Sigmoid colon (tissue), 7 donors: Measurements from ENCODE around the gene BRSK2. TPM values are rescaled to one million over a fixed set of nuclear protein-coding genes. Genes with fewer than 3 reads are reported as not detected.

ENCODE experiments used
- DNase-seq: peaks from one replicate; pipeline ENCODE4 v3.0.0-alpha.2; 2019
- H3K27ac ChIP-seq, 4 donors: fragments of 200-600 bp; sonication (generic); one replicate each; pipeline ENCODE4 v1.5.1; 2016 to 2019; ENCODE audit warnings: mild to moderate bottlenecking in 1 of 4
- H3K27me3 ChIP-seq, 3 donors: fragments of 200-600 bp; sonication (generic); one replicate each; pipeline ENCODE4 v1.5.1; 2019; ENCODE audit warnings: mild to moderate bottlenecking in 1 of 3
- H3K36me3 ChIP-seq, 4 donors: fragments of 200-600 bp; sonication (generic); one replicate each; pipeline ENCODE4 v1.5.1; 2016 to 2019
- H3K4me1 ChIP-seq, 4 donors: fragments of 200-600 bp; sonication (generic); one replicate each; pipeline ENCODE4 v1.5.1; 2017 to 2019
- H3K4me3 ChIP-seq, 4 donors: fragments of 200-600 bp; sonication (generic); one replicate each; pipeline ENCODE4 v1.5.1; 2017 to 2019; ENCODE audit warnings: mild to moderate bottlenecking in 2 of 4, moderate library complexity in 1 of 4
- H3K9me3 ChIP-seq, 4 donors: fragments of 200-600 bp in 3 of 4; sonication (generic) in 3 of 4; one replicate each; pipeline versions ENCODE4 v1.5.1 to v1.6.1; 2013 to 2019
- EP300 ChIP-seq, 4 donors: sonication (generic); formaldehyde crosslinking; IDR thresholded peaks; one replicate each; pipeline ENCODE4 v1.6.1; 2017; ENCODE audit warnings: antibody characterized with exemption in 4 of 4
- POLR2A ChIP-seq, 2 donors: fragments of 450-650 bp; IDR thresholded peaks; one replicate each; pipeline ENCODE4 v1.6.1; 2016; ENCODE audit warnings: antibody characterized with exemption in 2 of 2, mild to moderate bottlenecking in 2 of 2, moderate library complexity in 2 of 2
- POLR2AphosphoS5 ChIP-seq, 4 donors: sonication (generic); formaldehyde crosslinking; IDR thresholded peaks; one replicate each; pipeline ENCODE4 v1.6.1; 2017; ENCODE audit warnings: antibody characterized with exemption in 4 of 4
- WGBS, 2 donors: extraction: QIAGEN DNeasy Blood & Tissue Kit; methylation state at CpG; one replicate each; pipeline ENCODE4 v1.1.7; 2013; 5-methylcytosine and 5-hydroxymethylcytosine counted together
- intact Hi-C: fragments of 100-400 bp; cut with DNase I; formaldehyde crosslinking; loops from one replicate; pipeline ENCODE4 v1.15.1; 2023
- polyA plus RNA-seq, 3 donors: library from polyadenylated mRNA; stranded (reverse); fragments of 200-250 nt; gene quantifications; one replicate each; pipeline ENCODE4 v1.2.3, GENCODE V29; 2013
- total RNA-seq, 4 donors: library from RNA; depleted of rRNA; stranded (reverse); fragments of >200 nt; gene quantifications; one replicate each; pipeline ENCODE4 v1.1.0, GENCODE V29; 2016
- TF ChIP-seq, protein P1 (sequence below), 4 experiments: fragments of 450-650 bp in 3 of 4; fragments of 200-600 bp in 1 of 4; IDR thresholded peaks; one replicate each; pipeline ENCODE4 v1.5.1; 2016 to 2019; ENCODE audit warnings: antibody characterized with exemption in 4 of 4, mild to moderate bottlenecking in 3 of 4, moderate library complexity in 2 of 4
- donor health status: healthy with polysubstance abuse.
- donor health status: Bipolar disorder and iron deficiency.
- donor health status: healthy.

The BRSK2 gene
- total and polyA plus RNA-seq, 7 donors, result 1.7 to 3.2 (median 1.9) TPM; not detected in 2

DNA sequence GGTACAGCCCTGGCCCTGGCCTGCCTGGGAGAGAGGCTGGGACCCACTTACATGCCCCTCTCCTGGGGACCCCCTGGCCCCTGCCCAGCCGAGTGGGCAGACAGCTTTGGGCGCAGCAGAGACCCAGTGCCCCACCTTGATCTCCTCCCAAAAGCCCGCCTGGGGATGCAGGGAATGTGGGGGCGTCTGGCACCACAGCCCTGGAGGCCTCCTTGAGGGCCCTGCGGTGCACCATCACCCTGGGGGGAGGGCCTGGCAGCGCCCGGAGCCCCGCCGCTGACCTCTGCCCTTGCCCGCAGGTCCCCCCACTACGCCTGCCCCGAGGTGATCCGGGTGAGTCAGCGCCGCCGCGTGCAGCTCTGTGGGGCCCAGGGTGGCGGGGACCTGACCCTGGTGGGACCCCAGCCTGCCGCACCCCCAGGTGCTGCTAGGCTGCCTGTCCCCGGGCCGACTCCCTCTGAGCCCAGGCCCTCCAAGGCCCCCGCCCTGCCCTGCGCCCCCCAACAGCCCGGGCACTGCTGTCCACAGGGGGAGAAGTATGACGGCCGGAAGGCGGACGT lies 53.2 kb downstream of the BRSK2 start:
- 61 to 80% methylated on average over 28 of the region's 28 CpGs for WGBS, 2 donors

DNA sequence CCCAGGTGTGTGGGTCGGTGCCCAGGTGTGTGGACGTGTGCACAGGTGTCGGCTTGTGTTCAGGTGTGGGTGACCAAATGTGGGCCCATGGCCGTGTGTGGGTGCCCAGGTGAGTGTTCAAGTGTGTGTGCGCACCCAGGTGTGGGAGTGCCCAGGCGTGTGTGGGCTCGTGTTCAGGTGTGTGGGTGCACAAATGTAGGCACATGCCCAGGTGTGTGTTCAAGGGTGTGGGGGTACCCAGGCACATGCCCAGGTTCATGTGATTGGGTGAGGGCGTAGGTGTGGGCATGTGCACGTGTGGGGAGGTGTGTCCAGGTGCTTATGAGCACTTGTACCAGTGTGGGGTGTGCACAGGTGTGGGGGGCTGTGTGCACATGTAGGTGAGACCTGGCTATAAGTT lies 54.0 kb downstream of the BRSK2 start:
- no peak for TF ChIP-seq POLR2A (IDR thresholded peaks at IDR 0.05)
- TF ChIP-seq, protein P1, sequence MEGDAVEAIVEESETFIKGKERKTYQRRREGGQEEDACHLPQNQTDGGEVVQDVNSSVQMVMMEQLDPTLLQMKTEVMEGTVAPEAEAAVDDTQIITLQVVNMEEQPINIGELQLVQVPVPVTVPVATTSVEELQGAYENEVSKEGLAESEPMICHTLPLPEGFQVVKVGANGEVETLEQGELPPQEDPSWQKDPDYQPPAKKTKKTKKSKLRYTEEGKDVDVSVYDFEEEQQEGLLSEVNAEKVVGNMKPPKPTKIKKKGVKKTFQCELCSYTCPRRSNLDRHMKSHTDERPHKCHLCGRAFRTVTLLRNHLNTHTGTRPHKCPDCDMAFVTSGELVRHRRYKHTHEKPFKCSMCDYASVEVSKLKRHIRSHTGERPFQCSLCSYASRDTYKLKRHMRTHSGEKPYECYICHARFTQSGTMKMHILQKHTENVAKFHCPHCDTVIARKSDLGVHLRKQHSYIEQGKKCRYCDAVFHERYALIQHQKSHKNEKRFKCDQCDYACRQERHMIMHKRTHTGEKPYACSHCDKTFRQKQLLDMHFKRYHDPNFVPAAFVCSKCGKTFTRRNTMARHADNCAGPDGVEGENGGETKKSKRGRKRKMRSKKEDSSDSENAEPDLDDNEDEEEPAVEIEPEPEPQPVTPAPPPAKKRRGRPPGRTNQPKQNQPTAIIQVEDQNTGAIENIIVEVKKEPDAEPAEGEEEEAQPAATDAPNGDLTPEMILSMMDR (IDR thresholded peaks at IDR 0.05), result no peak
- TF ChIP-seq EP300 (IDR thresholded peaks at IDR 0.05), result no peak
- no peak for TF ChIP-seq POLR2AphosphoS5 (IDR thresholded peaks at IDR 0.05)
- intact Hi-C loops, result no loop called here
- no peak overlapping the region for H3K4me3 ChIP-seq
- no peak overlapping the region for H3K27ac ChIP-seq
- H3K36me3 ChIP-seq, result no peaks in the 10 kb centered on the region
- no peaks in the 10 kb centered on the region for H3K9me3 ChIP-seq
- WGBS, 2 donors, result 33 to 75% methylated on average over 9 of the region's 9 CpGs
- peaks cover 0 to 42% (median 0%) of the 10 kb centered on the region in 3 donors for H3K27me3 ChIP-seq
- no peaks in the 10 kb centered on the region for H3K4me1 ChIP-seq
- DNase-seq, result no peak

More for the DNA sequence above, 53.2 kb downstream of the BRSK2 start:
- Histone ChIP-seq H3K27ac (no peak overlapping the region), H3K36me3 (no peaks in the 10 kb centered on the region), H3K27me3 (peaks cover 0 to 50% (median 0%) of the 10 kb centered on the region in 3 donors), H3K4me3 (no peak overlapping the region), H3K4me1 (no peaks in the 10 kb centered on the region), H3K9me3 (no peaks in the 10 kb centered on the region)
- DNase-seq, result no peak
- TF ChIP-seq POLR2A (IDR thresholded peaks at IDR 0.05) (no peak), EP300 (IDR thresholded peaks at IDR 0.05) (no peak), POLR2AphosphoS5 (IDR thresholded peaks at IDR 0.05) (no peak)
- TF ChIP-seq, protein P1 (IDR thresholded peaks at IDR 0.05), result no peak
- intact Hi-C loops, result no loop called here

DNA sequence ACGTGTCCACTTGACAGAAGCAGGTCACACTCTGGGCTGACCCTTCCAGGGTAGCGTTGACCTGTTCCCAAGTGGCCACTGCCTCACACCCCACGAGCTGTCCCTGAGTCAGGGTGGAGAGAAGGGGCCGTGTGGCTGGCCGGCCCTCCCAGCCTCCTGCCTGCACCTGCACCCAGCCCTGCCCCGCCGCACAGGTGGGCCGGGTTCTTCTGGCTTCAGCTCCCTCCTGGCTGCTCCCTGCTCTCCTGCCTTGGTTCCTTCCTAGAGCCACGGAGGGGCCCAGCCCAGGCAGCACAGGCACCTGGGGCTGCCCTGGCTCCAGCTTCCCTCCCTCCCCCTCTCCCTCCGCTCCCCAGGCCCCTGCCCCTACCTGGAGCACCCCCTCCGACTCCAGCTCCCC lies 54.6 kb downstream of the BRSK2 start:
- Histone ChIP-seq H3K4me3 (no peak overlapping the region), H3K27me3 (peaks cover 0 to 36% (median 0%) of the 10 kb centered on the region in 3 donors), H3K4me1 (no peaks in the 10 kb centered on the region), H3K9me3 (no peaks in the 10 kb centered on the region), H3K36me3 (no peaks in the 10 kb centered on the region), H3K27ac (no peak overlapping the region)
- intact Hi-C loops, result no loop called here
- DNase-seq, result no peak
- TF ChIP-seq, protein P1 (IDR thresholded peaks at IDR 0.05), result no peak
- TF ChIP-seq EP300 (IDR thresholded peaks at IDR 0.05) (no peak), POLR2AphosphoS5 (IDR thresholded peaks at IDR 0.05) (no peak), POLR2A (IDR thresholded peaks at IDR 0.05) (no peak)
- WGBS, 2 donors, result 34 to 63% methylated on average over 11 of the region's 11 CpGs

- intact Hi-C loops, result no loop called here
- H3K9me3 ChIP-seq, result no peaks in the 10 kb centered on the region
- H3K36me3 ChIP-seq, result no peaks in the 10 kb centered on the region
- H3K27me3 ChIP-seq, result peaks cover 0 to 30% (median 0%) of the 10 kb centered on the region in 3 donors
- no peak overlapping the region for H3K27ac ChIP-seq
- TF ChIP-seq POLR2A (IDR thresholded peaks at IDR 0.05) (no peak), EP300 (IDR thresholded peaks at IDR 0.05) (no peak), POLR2AphosphoS5 (IDR thresholded peaks at IDR 0.05) (peak in 1 of 4 donors; percentile 31)
- TF ChIP-seq, protein P1 (IDR thresholded peaks at IDR 0.05), result no peak
- H3K4me1 ChIP-seq, result no peaks in the 10 kb centered on the region
- WGBS, 2 donors, result 76 to 80% methylated on average over 32 of the region's 32 CpGs
- DNase-seq, result no peak
- H3K4me3 ChIP-seq, result no peak overlapping the region
These were observed 55.2 kb downstream of the BRSK2 start for GRCh38 chr11:1444823-1445422.
